GM12891 (cell line): ENCODE measurements around the gene SCN8A.

ENCODE experiments used
- POLR2A ChIP-seq: IDR thresholded peaks from 2 replicates; pipeline ENCODE4 v1.6.1; 2011; ENCODE audit warnings: low read depth, low read length, control low read depth
- POLR2AphosphoS5 ChIP-seq: IDR thresholded peaks from 2 replicates; pipeline ENCODE4 v1.6.1; 2011; ENCODE audit warnings: low read depth, low read length, control low read depth
- SPI1 ChIP-seq: IDR thresholded peaks from 2 replicates; pipeline ENCODE4 v1.6.1; 2011; ENCODE audit warnings: low read depth, low read length, control low read depth

DNA sequence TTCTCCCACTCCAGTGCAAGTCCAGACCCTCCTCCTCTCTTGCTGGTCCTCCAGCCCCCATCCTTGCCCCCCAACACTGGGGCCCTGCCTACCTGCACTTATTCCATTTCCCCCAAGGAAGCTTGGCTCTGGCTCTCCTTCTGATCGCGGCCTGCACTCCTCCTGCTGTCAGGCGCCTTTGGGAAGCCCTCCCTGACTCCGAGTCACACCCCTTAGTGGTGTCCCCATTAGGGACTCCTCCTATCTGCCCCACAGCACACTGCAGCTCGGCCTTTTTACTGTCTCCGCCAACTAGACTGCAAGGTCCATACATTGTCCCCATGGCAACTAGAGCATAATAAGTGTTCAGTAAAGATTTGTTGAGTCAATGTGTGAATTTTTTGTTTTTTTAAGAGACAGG lies 224.5 kb downstream of the SCN8A start:
- TF ChIP-seq POLR2A: no peak
- TF ChIP-seq SPI1: no peak
- TF ChIP-seq POLR2AphosphoS5: no peak
